GM12864 (cell line): ENCODE data around the gene RUNX3.
"Not testable (repeated sequence)": the region's sequence is repeated elsewhere in the genome, so short reads cannot be mapped to it uniquely, and the experiment has no call there.

Source experiments
- DNase-seq: peaks from one replicate; pipeline ENCODE4 v3.0.0-alpha.2; 2011; ENCODE audit warnings: low read depth
- H3K4me3 ChIP-seq: 2 replicates; pipeline ENCODE4 v1.5.1; 2011; ENCODE audit warnings: mild to moderate bottlenecking, low read depth, low read length, control low read depth
- TF ChIP-seq, protein P1 (sequence below): IDR thresholded peaks from 2 replicates; pipeline ENCODE4 v1.5.1; 2011; ENCODE audit warnings: low read depth, mild to moderate bottlenecking, moderate library complexity, low read length, control low read depth, inconsistent platforms; ENCODE audit errors: missing control alignments

RUNX3 gene

DNA sequence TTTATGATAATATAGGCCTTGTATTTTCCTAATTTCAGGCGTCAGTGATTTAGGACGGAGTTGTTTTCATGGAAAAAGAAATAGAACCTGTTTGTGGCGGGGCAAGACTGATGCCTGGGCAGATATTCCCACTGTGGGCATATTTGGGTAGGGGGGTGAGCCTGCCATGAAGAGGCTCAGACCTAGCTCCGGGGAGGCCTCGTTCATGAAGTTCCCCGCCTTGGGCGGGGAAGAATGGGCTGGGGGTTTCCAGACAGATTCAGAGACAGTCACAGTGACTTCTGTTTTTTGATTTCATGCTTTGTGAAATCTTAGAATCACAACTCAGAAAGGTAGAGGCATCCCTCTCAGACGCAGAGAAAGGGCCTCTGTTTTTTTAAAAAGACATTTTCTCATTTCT lies 36.1 kb downstream of the RUNX3 start:
- DNase-seq, result no peak
- TF ChIP-seq, protein P1, sequence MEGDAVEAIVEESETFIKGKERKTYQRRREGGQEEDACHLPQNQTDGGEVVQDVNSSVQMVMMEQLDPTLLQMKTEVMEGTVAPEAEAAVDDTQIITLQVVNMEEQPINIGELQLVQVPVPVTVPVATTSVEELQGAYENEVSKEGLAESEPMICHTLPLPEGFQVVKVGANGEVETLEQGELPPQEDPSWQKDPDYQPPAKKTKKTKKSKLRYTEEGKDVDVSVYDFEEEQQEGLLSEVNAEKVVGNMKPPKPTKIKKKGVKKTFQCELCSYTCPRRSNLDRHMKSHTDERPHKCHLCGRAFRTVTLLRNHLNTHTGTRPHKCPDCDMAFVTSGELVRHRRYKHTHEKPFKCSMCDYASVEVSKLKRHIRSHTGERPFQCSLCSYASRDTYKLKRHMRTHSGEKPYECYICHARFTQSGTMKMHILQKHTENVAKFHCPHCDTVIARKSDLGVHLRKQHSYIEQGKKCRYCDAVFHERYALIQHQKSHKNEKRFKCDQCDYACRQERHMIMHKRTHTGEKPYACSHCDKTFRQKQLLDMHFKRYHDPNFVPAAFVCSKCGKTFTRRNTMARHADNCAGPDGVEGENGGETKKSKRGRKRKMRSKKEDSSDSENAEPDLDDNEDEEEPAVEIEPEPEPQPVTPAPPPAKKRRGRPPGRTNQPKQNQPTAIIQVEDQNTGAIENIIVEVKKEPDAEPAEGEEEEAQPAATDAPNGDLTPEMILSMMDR, result no peak
- no peak overlapping the region for H3K4me3 ChIP-seq

DNA sequence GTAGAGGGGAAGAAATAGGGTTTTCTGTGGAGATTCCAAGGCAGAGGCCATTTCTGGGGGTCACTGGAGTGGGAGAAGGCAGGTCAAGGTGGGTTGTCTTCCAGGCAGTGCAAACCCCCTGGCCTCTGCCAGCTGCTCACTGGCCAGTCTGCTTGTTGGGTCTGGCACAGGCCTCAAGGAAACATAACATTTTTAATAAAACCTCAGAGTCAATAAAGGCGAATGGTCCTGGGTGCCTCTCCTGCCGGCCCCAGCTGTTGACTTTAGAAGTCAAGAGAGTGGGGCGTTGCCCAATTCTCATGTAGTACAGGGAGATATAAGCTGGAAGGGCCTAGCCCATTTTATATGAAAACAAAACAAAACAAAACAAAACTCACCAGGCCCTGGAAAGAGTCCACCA lies 36.6 kb downstream of the RUNX3 start:
- DNase-seq, result no peak
- H3K4me3 ChIP-seq, result no peak overlapping the region
- TF ChIP-seq, protein P1, result no peak

DNA sequence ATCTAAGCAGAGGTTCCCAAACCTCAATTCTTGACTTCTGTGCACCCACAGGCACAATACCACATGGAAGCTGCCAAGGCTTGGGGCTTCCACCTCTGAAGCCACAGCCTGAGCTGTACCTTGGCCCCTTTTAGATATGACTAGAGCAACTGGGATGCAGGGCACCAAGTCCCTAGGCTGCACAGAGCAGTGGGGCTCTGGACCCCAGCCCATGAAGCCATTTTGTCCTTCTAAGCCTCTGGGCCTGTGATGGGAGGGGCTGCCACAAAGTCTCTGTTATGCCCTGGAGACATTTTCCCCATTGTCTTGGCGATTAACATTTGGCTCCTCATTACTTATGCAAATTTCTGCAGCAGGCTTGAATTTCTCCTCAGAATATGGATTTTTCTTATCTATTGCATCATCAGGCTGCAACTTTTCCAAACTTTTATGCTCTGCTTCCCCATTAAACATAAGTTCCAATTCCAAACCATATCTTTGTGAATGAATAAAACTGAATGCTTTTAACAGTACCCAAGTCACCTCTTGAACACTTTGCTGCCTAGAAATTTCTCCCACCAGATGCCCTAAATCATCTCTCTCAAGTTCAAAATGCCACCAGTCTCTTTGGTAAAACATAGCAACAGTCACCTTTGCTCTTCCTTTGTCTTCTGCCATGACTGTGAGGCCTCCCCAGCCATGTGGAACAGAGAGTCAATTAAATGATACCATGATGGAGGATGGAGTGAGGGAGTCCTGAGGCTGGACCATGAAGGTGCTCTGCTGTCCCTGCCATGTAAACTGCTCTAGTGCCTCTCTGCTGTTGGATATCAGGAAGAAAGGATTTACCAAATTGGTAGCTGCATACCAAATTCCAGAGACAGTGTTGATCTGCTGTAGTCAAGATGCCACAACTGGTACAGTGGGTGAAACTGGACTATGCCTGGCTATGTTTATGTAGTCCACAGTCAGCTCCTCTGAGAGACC lies 37.6 kb downstream of the RUNX3 start:
- DNase-seq, result no peak
- TF ChIP-seq, protein P1, result no peak
- no peak overlapping the region for H3K4me3 ChIP-seq

DNA sequence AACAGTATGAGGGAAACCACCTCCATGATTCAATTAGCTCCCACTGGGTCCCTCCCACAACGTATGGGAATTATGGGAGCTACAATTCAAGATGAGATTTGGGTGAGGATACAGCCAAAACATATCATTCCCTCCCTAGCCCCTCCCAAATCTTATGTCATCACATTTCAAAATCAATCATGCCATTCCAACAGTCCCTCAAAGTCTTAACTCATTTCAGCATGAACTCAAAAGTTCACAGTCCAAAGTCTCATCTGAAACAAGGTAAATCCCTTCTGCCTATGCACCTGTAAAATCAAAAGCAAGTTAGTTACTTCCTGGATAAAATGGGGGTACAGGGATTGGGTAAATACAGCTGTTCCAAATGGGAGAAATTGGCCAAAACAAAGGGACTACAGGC lies 38.7 kb downstream of the RUNX3 start:
- not testable (repeated sequence) for DNase-seq, H3K4me3 ChIP-seq

DNA sequence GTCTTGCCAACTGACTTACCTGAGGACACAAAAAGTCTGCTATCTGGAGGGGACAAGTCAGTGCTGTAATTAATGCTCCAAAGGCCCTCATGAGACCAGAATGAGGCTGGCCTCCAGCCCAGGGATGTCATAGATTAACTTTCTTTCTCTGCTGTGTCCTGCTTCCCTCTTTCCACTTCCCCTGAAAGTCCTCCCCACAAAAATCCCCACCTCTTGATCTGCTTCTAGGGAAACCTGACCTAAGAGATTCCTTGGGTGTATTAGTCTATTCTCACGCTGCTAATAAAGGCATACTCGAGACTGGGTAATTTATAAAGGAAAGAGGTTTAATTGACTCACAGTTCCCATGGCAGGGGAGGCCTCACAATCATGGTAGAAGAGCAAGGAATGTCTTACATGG lies 39.2 kb downstream of the RUNX3 start:
- TF ChIP-seq, protein P1, result no peak
- no peak for DNase-seq
- H3K4me3 ChIP-seq, result no peak overlapping the region

DNA sequence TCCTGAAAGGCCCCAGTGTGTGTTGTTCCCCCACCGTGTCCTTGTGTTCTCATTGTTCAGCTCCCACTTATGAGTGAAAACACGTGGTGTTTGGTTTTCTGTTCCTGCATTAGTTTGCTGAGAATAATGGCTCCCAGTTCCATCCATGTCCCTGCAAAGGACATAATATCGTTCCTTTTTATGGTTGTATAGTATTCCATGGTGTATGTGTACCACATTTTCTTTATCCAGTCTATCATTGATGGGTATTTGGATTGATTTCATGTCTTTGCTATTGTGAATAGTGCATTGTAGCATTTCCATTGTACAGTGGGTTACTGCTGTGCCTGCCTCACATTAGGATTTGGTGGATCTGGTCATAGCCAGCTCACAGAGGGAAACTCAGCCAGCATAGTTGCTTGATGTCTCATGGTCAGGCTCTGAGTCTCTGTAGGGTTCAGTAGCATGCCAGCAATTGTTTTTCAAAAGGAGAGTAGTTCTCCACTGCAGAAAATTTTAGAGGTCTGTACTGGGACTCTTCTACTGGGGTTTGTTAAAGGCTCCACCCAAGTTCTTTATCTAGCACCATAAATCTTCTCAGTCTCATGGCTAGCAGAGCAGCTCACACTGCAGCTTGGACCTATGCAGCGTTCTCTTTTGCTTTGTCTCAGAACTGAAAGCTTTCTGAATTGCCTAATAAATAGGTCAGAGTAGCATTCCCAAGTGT lies 41.0 kb downstream of the RUNX3 start:
- no peak overlapping the region for H3K4me3 ChIP-seq
- TF ChIP-seq, protein P1, result no peak
- DNase-seq, result no peak
